Endothelial cell of umbilical vein (primary cell): ENCODE measurements around the gene MYF6. TPM values are rescaled to one million over a fixed set of nuclear protein-coding genes. Genes with fewer than 3 reads are reported as not detected.

Experiments used
- BruUV-seq: library from RNA; stranded (reverse); fragments of 400-500 nt; replicated peaks from 2 replicates; lab custom pipeline; 2021; lab: Mats Ljungman, UMichigan
- CTCF ChIA-PET: fragments of 300-600, 350-600 bp; sonication (Branson Sonifier 250); formaldehyde crosslinking; loops from one replicate; lab custom pipeline; 2021; ENCODE audit warnings: antibody characterized with exemption, inconsistent platforms; lab: Charles Lee
- POLR2A ChIA-PET: fragments of 300-600, 350-600 bp; sonication (Branson Sonifier 250); formaldehyde crosslinking; loops from one replicate; lab custom pipeline; 2021; ENCODE audit warnings: antibody characterized with exemption, inconsistent platforms; lab: Charles Lee
- DNase-seq: peaks from one replicate; pipeline ENCODE4 v3.0.0-alpha.2; 2011; ENCODE audit warnings: low read depth, low spot score
- FAIRE-seq: peaks from 2 replicates; lab custom pipeline; 2011; peaks lifted over from hg19 to GRCh38; lab: Jason Lieb, UNC
- H2AFZ ChIP-seq: 2 replicates; pipeline ENCODE4 v1.6.0; 2012; ENCODE audit warnings: low read depth, low read length, control low read depth, inconsistent platforms
- H3K27ac ChIP-seq: 2 replicates; pipeline ENCODE4 v1.5.1; 2011; ENCODE audit warnings: low read depth, mild to moderate bottlenecking, control low read depth, low read length, moderate library complexity; ENCODE audit not compliant: insufficient read depth
- H3K27me3 ChIP-seq, 2 experiments: 2 replicates each; pipeline versions ENCODE4 v1.6.0 to v1.6.1; 2011; ENCODE audit warnings: low read length in 2 of 2, mixed read lengths in 1 of 2; ENCODE audit not compliant: control insufficient read depth in 2 of 2, insufficient read depth in 2 of 2
- H3K36me3 ChIP-seq, 2 experiments: 2 replicates in 1 of 2; 3 replicates in 1 of 2; pipeline ENCODE4 v1.5.1; 2011; ENCODE audit warnings: low read length in 2 of 2, mild to moderate bottlenecking in 1 of 2, moderate library complexity in 1 of 2; ENCODE audit not compliant: control insufficient read depth in 2 of 2, insufficient read depth in 2 of 2; ENCODE audit errors: extremely low read depth in 1 of 2
- H3K4me1 ChIP-seq: 3 replicates; pipeline ENCODE4 v1.5.1; 2011; ENCODE audit warnings: mild to moderate bottlenecking, low read length; ENCODE audit not compliant: control insufficient read depth, insufficient read depth; ENCODE audit errors: extremely low read depth
- H3K4me2 ChIP-seq: 2 replicates; pipeline ENCODE4 v1.6.1; 2011; ENCODE audit warnings: low read length, control low read depth, mixed read lengths; ENCODE audit not compliant: insufficient read depth
- H3K4me3 ChIP-seq, 3 experiments: fragments of 200-600 bp in 1 of 3; sonication (generic), shearing (Covaris generic) in 1 of 3; replicated peaks in 1 of 3; 2 replicates each; pipeline ENCODE4 v1.5.1; 2011 to 2016; ENCODE audit warnings: control low read depth in 3 of 3, low read length in 3 of 3, mild to moderate bottlenecking in 2 of 3, inconsistent platforms in 1 of 3, low read depth in 1 of 3, moderate library complexity in 1 of 3; ENCODE audit not compliant: insufficient read depth in 1 of 3
- H3K79me2 ChIP-seq: 2 replicates; pipeline ENCODE4 v1.6.0; 2012; ENCODE audit warnings: low read length, inconsistent platforms; ENCODE audit not compliant: control insufficient read depth, insufficient read depth
- H3K9ac ChIP-seq: replicated peaks from 2 replicates; pipeline ENCODE3; 2011; ENCODE audit warnings: low read length, control low read depth; ENCODE audit not compliant: insufficient read depth; ENCODE audit errors: extremely low read depth
- H3K9me1 ChIP-seq: replicated peaks from 3 replicates; pipeline ENCODE4 v1.6.0; 2011; ENCODE audit warnings: mild to moderate bottlenecking, low read length; ENCODE audit not compliant: control insufficient read depth, insufficient read depth; ENCODE audit errors: extremely low read depth
- H3K9me3 ChIP-seq: replicated peaks from 2 replicates; pipeline ENCODE4 v1.5.1; 2012; ENCODE audit warnings: low read length, inconsistent platforms; ENCODE audit not compliant: control insufficient read depth, insufficient read depth
- H4K20me1 ChIP-seq: replicated peaks from 2 replicates; pipeline ENCODE3; 2011; ENCODE audit warnings: mild to moderate bottlenecking, low read length; ENCODE audit not compliant: control insufficient read depth, insufficient read depth; ENCODE audit errors: extremely low read depth
- CTCF ChIP-seq, 2 donors: IDR thresholded peaks; 1 replicate in 1 of 2; 2 replicates in 1 of 2; pipeline ENCODE4 v1.5.1; 2011; ENCODE audit warnings: low read length in 2 of 2, mild to moderate bottlenecking in 2 of 2, moderate library complexity in 2 of 2, control low read depth in 1 of 2, inconsistent platforms in 1 of 2, low read depth in 1 of 2; ENCODE audit not compliant: insufficient read depth in 1 of 2; ENCODE audit errors: extremely low read depth in 1 of 2
- EZH2 ChIP-seq: IDR thresholded peaks from 2 replicates; pipeline ENCODE4 v1.6.1; 2012; ENCODE audit warnings: borderline replicate concordance, low read depth, mild to moderate bottlenecking, moderate library complexity, low read length, inconsistent platforms; ENCODE audit not compliant: severe bottlenecking
- FOS ChIP-seq: IDR thresholded peaks from 2 replicates; pipeline ENCODE4 v1.6.1; 2011; ENCODE audit warnings: mild to moderate bottlenecking, low read length, moderate library complexity, borderline replicate concordance; ENCODE audit not compliant: insufficient read depth
- GATA2 ChIP-seq: IDR thresholded peaks from 2 replicates; pipeline ENCODE4 v1.7.0; 2011; ENCODE audit warnings: low read depth, mild to moderate bottlenecking, moderate library complexity, mixed read lengths, low read length; ENCODE audit not compliant: insufficient read length, insufficient read depth
- JUN ChIP-seq: IDR thresholded peaks from 2 replicates; pipeline ENCODE4 v1.6.1; 2011; ENCODE audit warnings: borderline replicate concordance, low read depth; ENCODE audit not compliant: insufficient read length, insufficient read depth
- MYC ChIP-seq: IDR thresholded peaks from one replicate; pipeline ENCODE4 v1.6.1; 2011; ENCODE audit warnings: mild to moderate bottlenecking, low read depth, low read length
- POLR2A ChIP-seq: IDR thresholded peaks from 2 replicates; pipeline ENCODE4 v1.6.1; 2012; ENCODE audit warnings: low read depth, mild to moderate bottlenecking, control low read depth, low read length
- POLR2AphosphoS5 ChIP-seq: IDR thresholded peaks from 2 replicates; pipeline ENCODE4 v1.6.1; 2012; ENCODE audit warnings: low read depth, mild to moderate bottlenecking, control low read depth, low read length, moderate library complexity; ENCODE audit not compliant: insufficient read depth
- dilution Hi-C: fragments of 300-500 bp; cut with MboI; formaldehyde crosslinking; loops from one replicate; pipeline ENCODE4 v1.15.0; 2019; ENCODE audit warnings: low sequenced_read_pairs; ENCODE audit not compliant: extremely low pct_ligation_motif_present
- intact Hi-C: fragments of 100-400 bp; cut with micrococcal nuclease; formaldehyde crosslinking; loops from one replicate; pipeline ENCODE4 v1.10.0; 2022
- polyA plus RNA-seq, 4 experiments: library from polyadenylated mRNA; depleted of rRNA in 3 of 4; stranded (reverse) in 3 of 4; unstranded in 1 of 4; fragments of >200 nt; gene quantifications; 2 replicates each; pipeline versions ENCODE4 v1.2.1 to v1.2.3, GENCODE V29; 2011 to 2012; ENCODE audit warnings: missing spikeins in 1 of 4
- total RNA-seq: library from RNA; stranded (reverse); gene quantifications from 2 replicates; pipeline ENCODE4 v1.2.3, GENCODE V29; 2021
- TF ChIP-seq, protein P1 (sequence below): IDR thresholded peaks from 2 replicates; pipeline ENCODE4 v1.6.1; 2011; ENCODE audit not compliant: insufficient read depth, insufficient read length

The MYF6 gene
- total and polyA plus RNA-seq, 2 donors (not counting 3 experiments of a cell fraction or from before 2014, with no cell fraction given), result not detected

DNA sequence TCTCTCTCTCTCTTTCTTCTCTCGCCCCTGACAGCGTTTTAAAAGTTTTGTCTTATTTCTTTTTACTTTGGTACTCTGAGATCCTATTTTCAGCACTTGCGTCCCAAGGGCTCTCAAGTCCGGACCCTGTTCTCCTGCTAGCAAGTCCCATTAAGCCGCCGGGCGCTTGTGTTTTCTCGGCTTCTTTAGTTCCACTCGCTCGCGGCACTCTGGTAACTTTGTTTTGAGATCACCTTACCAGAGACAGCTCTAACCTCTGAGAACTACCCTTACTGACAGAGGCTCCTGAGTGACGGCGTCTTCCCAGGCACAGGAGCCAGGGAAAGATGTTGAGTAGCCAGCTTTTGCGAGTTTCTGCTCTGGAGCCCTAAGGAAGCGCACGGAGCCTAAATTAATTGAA lies 6.6 kb downstream of the MYF6 start:
- Histone ChIP-seq H3K4me2 (no peak overlapping the region), H3K4me1 (no peaks in the 10 kb centered on the region), H3K27ac (no peak overlapping the region), H3K79me2 (no peaks in the 10 kb centered on the region), H2AFZ (no peak overlapping the region), H3K9ac (no peak overlapping the region), H3K9me3 (no peaks in the 10 kb centered on the region), H3K9me1 (no peaks in the 10 kb centered on the region), H3K4me3 (no peak overlapping the region), H4K20me1 (no peaks in the 10 kb centered on the region), H3K36me3 (no peaks in the 10 kb centered on the region), H3K27me3 (no peaks in the 10 kb centered on the region)
- POLR2A ChIA-PET, result no interaction called here
- FAIRE-seq, result no peak
- intact Hi-C loops, result no loop called here
- no TSS peak for BruUV-seq
- no peak for DNase-seq
- TF ChIP-seq MYC (no peak), CTCF (IDR thresholded peaks at IDR 0.05; ENCODE audit: extremely low read depth in 1 of 2, insufficient read depth in 1 of 2, low read depth in 1 of 2, low read length in 2 of 2) (no peak), POLR2A (no peak), POLR2AphosphoS5 (no peak), EZH2 (no peak), JUN (no peak), FOS (no peak), GATA2 (no peak)
- TF ChIP-seq, protein P1, sequence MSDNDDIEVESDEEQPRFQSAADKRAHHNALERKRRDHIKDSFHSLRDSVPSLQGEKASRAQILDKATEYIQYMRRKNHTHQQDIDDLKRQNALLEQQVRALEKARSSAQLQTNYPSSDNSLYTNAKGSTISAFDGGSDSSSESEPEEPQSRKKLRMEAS, result no peak
- CTCF ChIA-PET, result no interaction called here
- dilution Hi-C loops, result no loop called here
